Activated CD8-positive, alpha-beta T cell treated with anti-CD3 and anti-CD28 coated beads, Interleukin-2, amount 10 ng/mL, durations not matched to agents 7 days and 5 days (primary cell): Measurements from ENCODE around the gene FAM131C. TPM values are rescaled to one million over a fixed set of nuclear protein-coding genes. Genes with fewer than 3 reads are reported as not detected.

ENCODE experiments used
- ATAC-seq: fragments of 150-1000 bp; cut with Tn5 transposase; one replicate; pipeline ENCODE4 v1.10.0; 2021; ENCODE audit warnings: moderate library complexity
- CTCF ChIA-PET: fragments of 350-600 bp; sonication (Branson Sonifier 250); formaldehyde crosslinking; loops from one replicate; lab custom pipeline; 2021; ENCODE audit warnings: antibody characterized with exemption; lab: Charles Lee
- POLR2A ChIA-PET: fragments of 350-600 bp; sonication (Branson Sonifier 250); formaldehyde crosslinking; loops from one replicate; lab custom pipeline; 2021; ENCODE audit warnings: antibody characterized with exemption; lab: Charles Lee
- DNase-seq: peaks from one replicate; pipeline ENCODE4 v3.0.0-alpha.2; 2020
- H3K27ac Mint-ChIP-seq: one replicate; pipeline ENCODE4 v1.8.0; 2021; ENCODE audit warnings: mild to moderate bottlenecking, mixed read lengths
- H3K27me3 Mint-ChIP-seq: one replicate; pipeline ENCODE4 v1.8.0; 2021; ENCODE audit warnings: low read depth, mixed read lengths
- H3K36me3 Mint-ChIP-seq: one replicate; pipeline ENCODE4 v1.8.0; 2021; ENCODE audit warnings: low read depth, mixed read lengths
- H3K4me1 Mint-ChIP-seq: one replicate; pipeline ENCODE4 v1.8.0; 2021; ENCODE audit warnings: low read depth, mixed read lengths
- H3K4me3 Mint-ChIP-seq: one replicate; pipeline ENCODE4 v1.8.0; 2021; ENCODE audit warnings: mild to moderate bottlenecking, mixed read lengths
- H3K9me3 Mint-ChIP-seq: one replicate; pipeline ENCODE4 v1.8.0; 2022; ENCODE audit warnings: mixed read lengths; ENCODE audit not compliant: insufficient read depth
- total RNA-seq, 2 experiments: library from RNA; stranded (reverse); gene quantifications; one replicate each; pipeline ENCODE4 v1.2.3, GENCODE V29; 2021

Gene FAM131C, protein sequence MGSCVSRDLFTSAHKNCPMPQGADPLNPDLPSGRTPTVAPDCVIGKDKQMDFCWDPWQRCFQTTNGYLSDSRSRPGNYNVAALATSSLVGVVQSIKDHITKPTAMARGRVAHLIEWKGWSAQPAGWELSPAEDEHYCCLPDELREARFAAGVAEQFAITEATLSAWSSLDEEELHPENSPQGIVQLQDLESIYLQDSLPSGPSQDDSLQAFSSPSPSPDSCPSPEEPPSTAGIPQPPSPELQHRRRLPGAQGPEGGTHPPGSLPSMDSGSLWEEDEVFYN
- total RNA-seq: 1 to 10 TPM; 6.0 to 6.1 TPM

DNA sequence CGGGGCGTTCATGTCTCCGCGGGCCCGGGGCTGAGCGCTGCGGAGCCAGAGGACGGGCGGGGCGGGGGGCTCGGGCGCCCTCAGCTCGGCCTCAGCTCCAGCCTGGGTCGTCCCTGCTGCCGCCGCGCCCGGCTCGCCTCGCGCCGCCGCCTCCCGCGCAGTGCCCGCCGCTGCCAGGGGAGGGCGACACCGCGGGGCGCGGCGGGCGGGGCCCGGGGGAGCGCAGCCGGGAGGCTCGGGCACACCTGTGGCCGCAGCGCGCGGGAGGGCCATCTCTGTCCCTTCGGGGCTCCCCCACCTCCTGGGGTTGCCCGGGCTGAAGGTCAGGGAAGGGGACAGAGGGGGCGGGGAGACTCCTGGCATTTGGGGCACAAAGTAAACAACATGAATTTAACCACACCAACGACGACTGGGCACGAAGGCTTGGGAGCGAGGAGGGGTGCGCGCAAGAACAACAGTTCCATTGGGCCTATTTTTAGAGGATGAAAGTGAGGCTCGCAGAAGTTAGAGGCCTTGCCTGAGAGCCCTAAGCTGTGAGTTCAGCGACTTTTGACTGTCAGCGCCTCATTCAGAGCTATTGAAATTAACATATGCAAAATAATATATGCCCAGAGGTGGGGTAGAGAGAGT lies at the start of gene FAM131C:
Gene FAM131C, minus strand, starts transcription at position 162 of the 630 bp plus-strand sequence. CDS start 209 bp downstream, outside the sequence.
- ATAC-seq (peak; percentile 82), DNase-seq (peak; percentile 39)
- H3K4me1 Mint-ChIP-seq: peaks cover 43% of the 10 kb centered on the region
- peak within 1 kb of the TSS; percentile 73 for H3K4me3 Mint-ChIP-seq
- ChIA-PET CTCF (interaction anchor here (0.8 to 2.0 kb wide), 11 partner anchors 9 to 296 kb away, joined by 3 to 10 read pairs (median 4); partner anchors contain the start of gene CPLANE2), POLR2A (interaction anchor here (0.6 kb wide), 1 partner anchor 17 kb away, joined by 3 read pairs; no protein-coding TSS in a partner anchor)
- peaks cover 18% of the 10 kb centered on the region for H3K27me3 Mint-ChIP-seq
- no peaks in the 10 kb centered on the region for H3K36me3 Mint-ChIP-seq
- peak within 1 kb of the TSS; percentile 48 for H3K27ac Mint-ChIP-seq
- no peaks in the 10 kb centered on the region for H3K9me3 Mint-ChIP-seq

DNA sequence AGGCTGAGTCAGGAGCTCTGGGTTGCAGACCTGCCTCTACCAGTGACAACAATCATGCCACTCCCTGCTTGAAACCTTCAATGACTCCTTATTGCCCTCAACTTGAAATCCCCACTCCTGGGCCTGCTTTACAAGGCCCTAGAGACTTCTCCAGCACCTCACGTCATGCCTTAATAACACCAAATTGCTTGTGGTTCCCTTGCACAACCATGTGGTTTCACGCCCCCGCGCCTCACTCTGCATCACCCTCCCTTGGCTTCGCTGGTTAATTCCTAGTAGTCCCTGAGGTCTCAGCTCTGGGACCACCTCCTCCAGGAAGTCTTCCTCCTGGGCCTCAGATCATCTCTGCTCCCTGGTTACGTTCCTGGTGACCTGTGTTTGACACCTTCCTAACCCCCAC lies 49.5 kb upstream of the FAM131C start:
- ChIA-PET CTCF (interaction anchor here (0.6 kb wide), 1 partner anchor 44 kb away, joined by 3 read pairs; no protein-coding TSS in a partner anchor), POLR2A (no interaction called here)
- H3K4me1 Mint-ChIP-seq: peaks cover 11% of the 10 kb centered on the region
- H3K9me3 Mint-ChIP-seq: no peaks in the 10 kb centered on the region
- no peak overlapping the region for H3K27ac Mint-ChIP-seq
- no peaks in the 10 kb centered on the region for H3K36me3 Mint-ChIP-seq
- no peaks in the 10 kb centered on the region for H3K27me3 Mint-ChIP-seq
- no peak overlapping the region for H3K4me3 Mint-ChIP-seq
- DNase-seq (no peak), ATAC-seq (no peak)

DNA sequence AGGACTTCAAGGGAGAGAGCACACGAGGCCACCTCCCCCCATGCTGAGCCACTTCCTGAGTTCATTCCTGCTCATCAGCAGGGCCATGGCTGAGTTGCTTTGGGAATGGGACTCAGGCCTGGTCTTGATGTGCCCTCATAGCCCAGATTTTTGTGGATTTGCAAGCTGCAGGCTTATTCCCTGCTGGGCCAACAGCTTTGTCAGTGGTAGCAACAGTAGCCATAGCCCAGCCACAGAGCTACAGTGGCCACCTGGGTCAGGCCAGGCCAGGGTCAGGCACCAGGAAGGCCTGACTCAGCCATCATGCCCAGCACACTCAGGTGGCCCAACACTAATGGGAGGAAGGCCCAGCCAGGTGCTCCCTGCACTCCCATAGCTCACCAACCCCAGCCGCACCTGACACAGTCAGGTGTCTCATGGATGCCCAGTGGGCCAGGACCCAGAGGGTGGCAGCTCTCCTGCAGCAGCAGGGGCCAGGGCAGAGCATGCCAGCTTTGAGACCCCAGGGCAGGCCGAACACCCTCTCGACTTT lies 49.0 kb upstream of the FAM131C start:
- Mint-ChIP-seq H3K4me3 (no peak overlapping the region), H3K9me3 (no peaks in the 10 kb centered on the region), H3K36me3 (no peaks in the 10 kb centered on the region), H3K27me3 (no peaks in the 10 kb centered on the region), H3K27ac (no peak overlapping the region), H3K4me1 (peaks cover 11% of the 10 kb centered on the region)
- POLR2A ChIA-PET: no interaction called here
- DNase-seq (no peak), ATAC-seq (no peak)
- CTCF ChIA-PET: interaction anchor here (0.6 to 1.7 kb wide), 2 partner anchors 43 to 66 kb away, joined by 3 read pairs; no protein-coding TSS in a partner anchor

DNA sequence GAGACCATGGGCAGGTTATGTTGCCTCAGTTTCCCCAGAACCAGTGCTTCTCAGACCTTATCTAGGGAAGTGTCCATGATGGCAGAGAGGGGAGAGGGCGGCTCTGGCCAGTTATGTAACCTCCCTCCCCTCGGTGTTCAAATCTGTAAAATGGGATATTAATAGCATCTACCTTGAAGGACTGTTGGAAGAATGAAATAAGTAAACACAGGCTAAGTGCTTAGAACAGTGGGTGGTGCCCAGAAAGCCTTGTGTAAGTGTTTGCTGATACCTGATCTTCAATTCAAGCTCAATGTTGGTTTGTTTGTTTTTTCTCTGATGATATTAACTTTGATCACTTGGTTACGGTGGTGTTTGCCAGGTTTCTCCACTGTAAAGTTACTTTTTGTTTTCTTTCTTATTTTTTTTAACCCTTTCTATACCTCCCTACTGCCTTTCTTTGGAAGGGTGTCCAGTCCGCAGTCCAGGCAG lies 47.5 kb upstream of the FAM131C start:
- no peaks in the 10 kb centered on the region for H3K36me3 Mint-ChIP-seq
- no peak overlapping the region for H3K4me3 Mint-ChIP-seq
- no peaks in the 10 kb centered on the region for H3K9me3 Mint-ChIP-seq
- no peak overlapping the region for H3K27ac Mint-ChIP-seq
- DNase-seq (no peak), ATAC-seq (no peak)
- no peaks in the 10 kb centered on the region for H3K27me3 Mint-ChIP-seq
- ChIA-PET CTCF (interaction anchor here (1.0 to 1.7 kb wide), 2 partner anchors 39 to 67 kb away, joined by 3 to 4 read pairs; no protein-coding TSS in a partner anchor), POLR2A (no interaction called here)
- peaks cover 11% of the 10 kb centered on the region for H3K4me1 Mint-ChIP-seq

DNA sequence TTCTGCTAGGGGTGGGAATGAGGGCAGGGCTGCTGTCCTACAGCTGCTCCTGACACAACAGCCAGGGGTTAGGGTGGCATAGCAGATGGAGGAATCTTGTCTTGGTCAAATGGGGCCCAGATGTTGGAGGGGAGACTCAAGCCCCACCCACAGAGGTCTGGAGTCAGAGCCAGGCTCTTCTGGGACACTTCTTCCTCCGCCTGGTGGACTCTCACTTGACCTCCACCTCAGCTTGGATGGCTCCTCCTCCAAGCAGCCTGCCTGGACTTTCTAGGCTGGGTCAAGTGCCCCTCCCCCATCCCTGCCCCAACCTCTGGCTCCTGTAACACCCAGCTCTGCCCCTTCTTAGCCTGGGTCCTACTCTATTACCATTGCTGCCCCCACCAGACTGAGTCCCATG lies 47.0 kb upstream of the FAM131C start:
- no peak for DNase-seq
- Mint-ChIP-seq H3K9me3 (no peaks in the 10 kb centered on the region), H3K4me3 (no peak overlapping the region), H3K4me1 (peaks cover 11% of the 10 kb centered on the region), H3K27me3 (no peaks in the 10 kb centered on the region), H3K36me3 (no peaks in the 10 kb centered on the region), H3K27ac (no peak overlapping the region)
- POLR2A ChIA-PET: no interaction called here
- ATAC-seq: no peak
- CTCF ChIA-PET: interaction anchor here (1.0 kb wide), 1 partner anchor 66 kb away, joined by 3 read pairs; no protein-coding TSS in a partner anchor

DNA sequence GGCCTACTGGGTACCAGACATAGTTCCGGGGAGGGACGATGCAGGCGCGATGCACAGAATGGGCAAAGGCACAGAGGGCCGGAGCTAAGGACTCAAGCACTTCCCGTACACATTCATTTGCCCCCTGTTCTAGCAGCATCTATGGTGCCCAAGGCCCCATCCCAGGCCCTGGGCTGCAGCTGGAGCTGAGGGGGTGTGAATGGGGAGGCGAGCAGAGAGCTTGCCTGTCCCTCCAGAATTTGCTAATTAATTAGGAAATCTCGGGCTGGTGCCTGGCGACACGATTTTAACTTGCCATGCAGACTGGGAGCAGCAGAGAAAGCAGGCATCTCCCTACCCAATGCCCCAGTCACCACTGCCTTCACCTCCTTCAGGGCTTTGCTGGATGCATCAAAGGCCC lies 46.5 kb upstream of the FAM131C start:
- H3K4me1 Mint-ChIP-seq: peaks cover 11% of the 10 kb centered on the region
- no peaks in the 10 kb centered on the region for H3K36me3 Mint-ChIP-seq
- H3K9me3 Mint-ChIP-seq: no peaks in the 10 kb centered on the region
- CTCF ChIA-PET: interaction anchor here (1.0 kb wide), 1 partner anchor 67 kb away, joined by 3 read pairs; no protein-coding TSS in a partner anchor
- DNase-seq (no peak), ATAC-seq (no peak)
- POLR2A ChIA-PET: no interaction called here
- no peak overlapping the region for H3K27ac Mint-ChIP-seq
- H3K27me3 Mint-ChIP-seq: no peaks in the 10 kb centered on the region
- H3K4me3 Mint-ChIP-seq: no peak overlapping the region

DNA sequence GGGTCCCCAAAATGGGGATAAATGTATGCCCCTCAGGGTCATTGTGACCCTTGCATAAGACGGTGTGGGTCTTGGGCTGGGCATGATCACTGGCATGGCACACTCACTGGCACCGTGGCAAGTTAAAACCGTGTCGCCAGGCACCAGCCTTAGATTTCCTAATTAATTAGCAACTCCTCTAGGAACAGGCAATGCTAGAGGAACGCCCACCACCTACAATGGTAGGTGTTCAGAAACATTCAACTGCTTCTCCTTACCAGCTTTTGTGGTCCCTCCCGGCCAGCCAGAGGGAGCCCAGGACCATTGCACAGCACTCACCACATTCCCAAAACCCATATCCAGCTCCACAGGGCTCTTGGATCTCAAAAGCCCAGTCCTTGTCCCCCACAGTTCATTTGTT lies 46.1 kb upstream of the FAM131C start:
- CTCF ChIA-PET: interaction anchor here (0.6 to 1.0 kb wide), 2 partner anchors 41 to 67 kb away, joined by 3 read pairs; no protein-coding TSS in a partner anchor
- POLR2A ChIA-PET: no interaction called here
- no peak overlapping the region for H3K4me3 Mint-ChIP-seq
- no peak overlapping the region for H3K27ac Mint-ChIP-seq
- H3K9me3 Mint-ChIP-seq: no peaks in the 10 kb centered on the region
- H3K27me3 Mint-ChIP-seq: no peaks in the 10 kb centered on the region
- DNase-seq (no peak), ATAC-seq (no peak)
- H3K36me3 Mint-ChIP-seq: no peaks in the 10 kb centered on the region
- H3K4me1 Mint-ChIP-seq: peaks cover 11% of the 10 kb centered on the region

DNA sequence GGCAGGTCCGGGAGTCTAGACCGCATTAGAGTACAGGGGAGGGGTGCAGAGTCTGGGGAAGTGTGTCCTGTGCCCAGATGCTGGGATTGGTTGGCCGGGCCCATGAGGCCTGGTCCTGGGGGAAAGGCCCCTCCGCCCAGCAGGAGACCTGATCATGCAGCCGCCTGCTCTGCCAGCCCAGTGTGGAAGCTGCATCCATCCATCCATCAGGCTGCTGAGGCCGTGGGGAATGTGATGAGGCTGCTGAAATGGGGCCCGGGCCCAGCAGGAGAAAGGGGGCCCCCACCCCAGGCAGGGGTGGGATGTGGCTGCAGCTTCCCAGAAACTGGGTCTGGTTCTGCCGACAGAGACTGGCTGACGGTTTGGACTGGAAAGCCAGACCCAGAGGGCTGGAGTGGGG lies 45.3 kb upstream of the FAM131C start:
- no peaks in the 10 kb centered on the region for H3K36me3 Mint-ChIP-seq
- ChIA-PET POLR2A (no interaction called here), CTCF (interaction anchor here (1.4 kb wide), 1 partner anchor 11 kb away, joined by 3 read pairs; no protein-coding TSS in a partner anchor)
- H3K27me3 Mint-ChIP-seq: no peaks in the 10 kb centered on the region
- DNase-seq: no peak
- no peak for ATAC-seq
- H3K4me1 Mint-ChIP-seq: peaks cover 10% of the 10 kb centered on the region
- H3K27ac Mint-ChIP-seq: no peak overlapping the region
- no peaks in the 10 kb centered on the region for H3K9me3 Mint-ChIP-seq
- H3K4me3 Mint-ChIP-seq: no peak overlapping the region

DNA sequence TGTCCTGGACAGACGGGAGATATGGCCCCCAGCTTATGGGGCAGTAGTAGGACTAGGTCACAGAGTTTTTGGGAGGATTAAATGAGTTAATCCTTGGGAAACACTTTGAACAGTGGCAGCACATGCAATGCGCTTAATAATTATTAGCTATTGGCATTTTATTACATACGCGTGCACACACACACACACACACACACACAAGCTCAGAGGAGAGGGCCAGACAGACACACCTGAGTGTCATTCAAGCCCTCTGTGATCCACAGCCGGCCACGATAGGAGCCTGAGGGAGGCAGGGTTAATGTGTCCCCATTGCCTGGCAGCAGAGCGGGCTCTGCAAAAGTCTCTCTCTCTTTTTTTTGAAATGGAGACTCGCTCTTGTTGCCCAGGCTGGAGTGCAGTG lies 44.5 kb upstream of the FAM131C start:
- ChIA-PET CTCF (interaction anchor here (1.1 to 1.4 kb wide), 2 partner anchors 11 to 39 kb away, joined by 3 to 4 read pairs; no protein-coding TSS in a partner anchor), POLR2A (no interaction called here)
- no peak for ATAC-seq
- no peaks in the 10 kb centered on the region for H3K27me3 Mint-ChIP-seq
- peaks cover 4% of the 10 kb centered on the region for H3K4me1 Mint-ChIP-seq
- H3K27ac Mint-ChIP-seq: no peak overlapping the region
- H3K4me3 Mint-ChIP-seq: no peak overlapping the region
- H3K36me3 Mint-ChIP-seq: no peaks in the 10 kb centered on the region
- no peak for DNase-seq
- no peaks in the 10 kb centered on the region for H3K9me3 Mint-ChIP-seq

DNA sequence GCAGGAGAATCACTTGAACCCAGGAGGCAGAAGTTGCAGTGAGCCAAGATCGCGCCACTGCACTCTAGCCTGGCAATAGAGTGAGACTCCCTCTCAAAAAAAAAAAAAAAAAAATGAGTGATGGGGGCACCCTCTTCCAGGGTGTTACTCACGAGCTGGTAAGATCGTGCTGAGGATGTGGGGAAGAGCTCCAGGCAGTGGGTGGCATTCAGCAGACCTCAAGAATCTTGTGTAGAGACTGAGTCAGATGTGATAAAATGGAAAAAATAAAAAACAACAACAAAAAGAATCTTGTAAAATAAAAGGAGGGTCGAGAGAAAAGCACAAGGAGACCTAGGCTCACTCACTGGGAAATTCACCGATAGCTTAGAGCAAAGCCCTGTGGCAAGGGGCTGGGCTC lies 43.9 kb upstream of the FAM131C start:
- DNase-seq: no peak
- no peaks in the 10 kb centered on the region for H3K9me3 Mint-ChIP-seq

DNA sequence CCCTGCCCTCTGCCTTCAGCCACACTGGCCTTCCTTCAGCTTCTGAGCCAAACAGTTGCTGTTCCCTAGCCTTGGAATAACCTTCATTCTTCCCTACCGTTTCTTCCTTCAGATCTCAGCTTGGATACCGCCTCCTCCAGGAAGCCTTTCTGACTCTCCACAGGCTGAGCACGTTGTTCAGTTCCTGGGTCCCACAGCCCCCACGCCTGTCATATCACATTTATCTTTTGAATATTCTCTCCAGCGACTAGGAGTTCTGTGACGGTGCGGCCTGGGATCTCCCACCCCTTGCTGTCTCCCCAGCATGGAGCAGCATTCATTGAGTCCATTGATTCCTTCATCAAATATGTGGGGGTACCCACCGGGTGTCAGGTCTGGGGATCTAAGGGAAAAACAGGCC lies 43.2 kb upstream of the FAM131C start:
- Mint-ChIP-seq H3K9me3 (no peaks in the 10 kb centered on the region), H3K27me3 (peaks cover 3% of the 10 kb centered on the region), H3K4me1 (no peaks in the 10 kb centered on the region), H3K4me3 (no peak overlapping the region), H3K36me3 (no peaks in the 10 kb centered on the region), H3K27ac (no peak overlapping the region)
- no peak for DNase-seq
- POLR2A ChIA-PET: no interaction called here
- ATAC-seq: no peak
- CTCF ChIA-PET: no interaction called here

More for the DNA sequence above, 43.9 kb upstream of the FAM131C start:
- Mint-ChIP-seq H3K4me3 (no peak overlapping the region), H3K36me3 (no peaks in the 10 kb centered on the region), H3K27ac (no peak overlapping the region), H3K4me1 (no peaks in the 10 kb centered on the region), H3K27me3 (no peaks in the 10 kb centered on the region)
- POLR2A ChIA-PET: no interaction called here
- CTCF ChIA-PET: interaction anchor here (1.1 to 1.4 kb wide), 2 partner anchors 10 to 38 kb away, joined by 3 to 4 read pairs; no protein-coding TSS in a partner anchor
- ATAC-seq: no peak
